ENCODE results near the gene C22orf42. TPM values are rescaled to one million over a fixed set of nuclear protein-coding genes. Genes with fewer than 3 reads are reported as not detected.
"Not testable (repeated sequence)": the region's sequence is repeated elsewhere in the genome, so short reads cannot be mapped to it uniquely, and the experiment has no call there.

C22orf42 gene
- total RNA-seq, 1 donor from 2014 or later = not detected

GRCh38 chr22:32175683-32176644 is 16.9 kb upstream of the C22orf42 start:
- intact Hi-C loops (cut with DNase I) = no loop called here
- Histone ChIP-seq H3K36me3 (no peaks in the 10 kb centered on the region), H3K9me3 (no peaks in the 10 kb centered on the region), H3K4me3 (no peak overlapping the region), H3K4me1 (no peaks in the 10 kb centered on the region), H3K27me3 (no peaks in the 10 kb centered on the region), H3K27ac (no peak overlapping the region)
- TF ChIP-seq POLR2AphosphoS5 (IDR thresholded peaks at IDR 0.05; ENCODE audit: insufficient read depth in 1 of 2, low read depth in 1 of 2) (no peak), POLR2A (IDR thresholded peaks at IDR 0.05) (no peak), CTCF (IDR thresholded peaks at IDR 0.05) (no peak)
- no peak for DNase-seq (ENCODE audit: extremely low spot score in 2 of 2)

GRCh38 chr22:32175115-32175514 is 16.0 kb upstream of the C22orf42 start:
- H3K4me3 ChIP-seq = no peak overlapping the region
- no peak overlapping the region for H3K27ac ChIP-seq
- H3K9me3 ChIP-seq = no peaks in the 10 kb centered on the region
- no peaks in the 10 kb centered on the region for H3K36me3 ChIP-seq
- no peaks in the 10 kb centered on the region for H3K4me1 ChIP-seq
- DNase-seq (ENCODE audit: extremely low spot score in 2 of 2) = no peak
- intact Hi-C loops (cut with DNase I) = no loop called here
- TF ChIP-seq POLR2A (IDR thresholded peaks at IDR 0.05) = no peak
- H3K27me3 ChIP-seq = no peaks in the 10 kb centered on the region

- TF ChIP-seq POLR2AphosphoS5 (IDR thresholded peaks at IDR 0.05; ENCODE audit: insufficient read depth in 1 of 2, low read depth in 1 of 2) = no peak
- TF ChIP-seq POLR2A (IDR thresholded peaks at IDR 0.05) = no peak
- no peak for TF ChIP-seq CTCF (IDR thresholded peaks at IDR 0.05)
Observed at GRCh38 chr22:32165681-32166080, 6.6 kb upstream of the C22orf42 start.

GRCh38 chr22:32164075-32164860 is 5.2 kb upstream of the C22orf42 start:
- DNase-seq (ENCODE audit: extremely low spot score in 2 of 2) = no peak
- Histone ChIP-seq H3K4me1 (no peaks in the 10 kb centered on the region), H3K27me3 (no peaks in the 10 kb centered on the region), H3K36me3 (no peaks in the 10 kb centered on the region), H3K9me3 (no peaks in the 10 kb centered on the region), H3K27ac (no peak overlapping the region), H3K4me3 (no peak overlapping the region)
- intact Hi-C loops (cut with DNase I) = no loop called here
- TF ChIP-seq POLR2A (IDR thresholded peaks at IDR 0.05) = no peak
- no peak for TF ChIP-seq POLR2AphosphoS5 (IDR thresholded peaks at IDR 0.05; ENCODE audit: insufficient read depth in 1 of 2, low read depth in 1 of 2)
- TF ChIP-seq CTCF (IDR thresholded peaks at IDR 0.05) = no peak

More at GRCh38 chr22:32165681-32166080, 6.6 kb upstream of the C22orf42 start:
- no peak for DNase-seq (ENCODE audit: extremely low spot score in 2 of 2)
- H3K36me3 ChIP-seq = no peaks in the 10 kb centered on the region
- H3K9me3 ChIP-seq = no peaks in the 10 kb centered on the region
- H3K27ac ChIP-seq = no peak overlapping the region
- no peaks in the 10 kb centered on the region for H3K4me1 ChIP-seq
- intact Hi-C loops (cut with DNase I) = no loop called here
- H3K4me3 ChIP-seq = no peak overlapping the region
- no peaks in the 10 kb centered on the region for H3K27me3 ChIP-seq

- H3K27ac ChIP-seq; H3K27me3 ChIP-seq; H3K4me3 ChIP-seq; intact Hi-C loops (cut with DNase I); H3K9me3 ChIP-seq; H3K36me3 ChIP-seq; H3K4me1 ChIP-seq; DNase-seq (ENCODE audit: extremely low spot score in 2 of 2): not testable (repeated sequence)
Observed at GRCh38 chr22:32160411-32160810, 1.3 kb upstream of the C22orf42 start.

GRCh38 chr22:32157632-32158031 is 1.5 kb downstream of the C22orf42 start:
- DNase-seq (ENCODE audit: extremely low spot score in 2 of 2); intact Hi-C loops (cut with DNase I): not testable (repeated sequence)

GRCh38 chr22:32154727-32155126 is 4.4 kb downstream of the C22orf42 start:
- H3K4me3 ChIP-seq; H3K27me3 ChIP-seq; H3K36me3 ChIP-seq; H3K27ac ChIP-seq; intact Hi-C loops (cut with DNase I); H3K4me1 ChIP-seq; H3K9me3 ChIP-seq: not testable (repeated sequence)
- DNase-seq (ENCODE audit: extremely low spot score in 2 of 2) = peak in 1 of 2 donors; percentile 18

More at GRCh38 chr22:32157632-32158031, 1.5 kb downstream of the C22orf42 start:
- not testable (repeated sequence) for H3K27ac ChIP-seq, H3K36me3 ChIP-seq, H3K27me3 ChIP-seq, H3K4me1 ChIP-seq, H3K4me3 ChIP-seq, H3K9me3 ChIP-seq

GRCh38 chr22:32151641-32152040 is 7.5 kb downstream of the C22orf42 start:
- H3K27ac ChIP-seq; intact Hi-C loops (cut with DNase I): not testable (repeated sequence)
- DNase-seq (ENCODE audit: extremely low spot score in 2 of 2) = peak in 1 of 2 donors; percentile 16

GRCh38 chr22:32150647-32151046 is 8.5 kb downstream of the C22orf42 start:
- H3K4me1 ChIP-seq; H3K27me3 ChIP-seq; H3K4me3 ChIP-seq; intact Hi-C loops (cut with DNase I); H3K36me3 ChIP-seq; H3K9me3 ChIP-seq; H3K27ac ChIP-seq: not testable (repeated sequence)
- DNase-seq (ENCODE audit: extremely low spot score in 2 of 2) = peak in 1 of 2 donors; percentile 20

More at GRCh38 chr22:32151641-32152040, 7.5 kb downstream of the C22orf42 start:
- H3K4me3 ChIP-seq, H3K27me3 ChIP-seq, H3K9me3 ChIP-seq, H3K36me3 ChIP-seq, H3K4me1 ChIP-seq: not testable (repeated sequence)
